SU-DHL-6 (cell line): ENCODE results near the gene ADARB2.

Experiments used
- EZH2phosphoT487 ChIP-seq: fragments of 200-600 bp; sonication (generic), shearing (Covaris generic); conservative IDR thresholded peaks from 2 replicates; pipeline ENCODE4 v1.6.1; 2018; ENCODE audit warnings: mild to moderate bottlenecking, antibody characterized with exemption, low read length, moderate library complexity, mixed read lengths
- TF ChIP-seq, protein P1 (sequence below): fragments of 200-600 bp; sonication (generic); IDR thresholded peaks from one replicate; pipeline ENCODE4 v1.5.1; 2017; ENCODE audit warnings: antibody characterized with exemption, mild to moderate bottlenecking, low read length, moderate library complexity; ENCODE audit not compliant: insufficient read depth, poor library complexity, severe bottlenecking

DNA sequence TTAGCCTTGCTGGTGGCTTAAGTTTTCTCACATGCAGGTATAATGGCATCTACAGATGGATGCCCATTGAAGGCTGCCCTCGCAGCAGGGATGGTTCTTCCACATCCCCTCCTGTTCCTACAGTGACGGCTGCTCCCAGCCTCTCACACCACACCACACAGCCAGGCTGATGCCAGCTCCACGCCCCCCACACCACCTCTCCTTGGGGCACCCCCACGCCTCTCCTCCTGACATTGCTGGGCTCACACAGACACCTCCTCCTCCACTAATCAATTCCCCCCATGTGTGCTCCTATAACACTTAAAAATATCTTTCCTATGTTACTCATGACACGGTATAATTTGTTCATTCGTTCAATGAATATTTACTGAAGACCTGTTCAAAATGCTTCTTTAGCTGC is 437.1 kb downstream of the ADARB2 start:
- TF ChIP-seq, protein P1, sequence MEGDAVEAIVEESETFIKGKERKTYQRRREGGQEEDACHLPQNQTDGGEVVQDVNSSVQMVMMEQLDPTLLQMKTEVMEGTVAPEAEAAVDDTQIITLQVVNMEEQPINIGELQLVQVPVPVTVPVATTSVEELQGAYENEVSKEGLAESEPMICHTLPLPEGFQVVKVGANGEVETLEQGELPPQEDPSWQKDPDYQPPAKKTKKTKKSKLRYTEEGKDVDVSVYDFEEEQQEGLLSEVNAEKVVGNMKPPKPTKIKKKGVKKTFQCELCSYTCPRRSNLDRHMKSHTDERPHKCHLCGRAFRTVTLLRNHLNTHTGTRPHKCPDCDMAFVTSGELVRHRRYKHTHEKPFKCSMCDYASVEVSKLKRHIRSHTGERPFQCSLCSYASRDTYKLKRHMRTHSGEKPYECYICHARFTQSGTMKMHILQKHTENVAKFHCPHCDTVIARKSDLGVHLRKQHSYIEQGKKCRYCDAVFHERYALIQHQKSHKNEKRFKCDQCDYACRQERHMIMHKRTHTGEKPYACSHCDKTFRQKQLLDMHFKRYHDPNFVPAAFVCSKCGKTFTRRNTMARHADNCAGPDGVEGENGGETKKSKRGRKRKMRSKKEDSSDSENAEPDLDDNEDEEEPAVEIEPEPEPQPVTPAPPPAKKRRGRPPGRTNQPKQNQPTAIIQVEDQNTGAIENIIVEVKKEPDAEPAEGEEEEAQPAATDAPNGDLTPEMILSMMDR: no peak
- no peak for TF ChIP-seq EZH2phosphoT487
